GM19467 (cell line): ENCODE results near the gene BFSP1.

Source experiments
- ATAC-seq: cut with Tn5 transposase; IDR thresholded peaks from one replicate; pipeline ENCODE4 v1.9.1; 2021; ENCODE audit warnings: mild to moderate bottlenecking, moderate library complexity; ENCODE audit not compliant: unreplicated experiment

Gene BFSP1

DNA sequence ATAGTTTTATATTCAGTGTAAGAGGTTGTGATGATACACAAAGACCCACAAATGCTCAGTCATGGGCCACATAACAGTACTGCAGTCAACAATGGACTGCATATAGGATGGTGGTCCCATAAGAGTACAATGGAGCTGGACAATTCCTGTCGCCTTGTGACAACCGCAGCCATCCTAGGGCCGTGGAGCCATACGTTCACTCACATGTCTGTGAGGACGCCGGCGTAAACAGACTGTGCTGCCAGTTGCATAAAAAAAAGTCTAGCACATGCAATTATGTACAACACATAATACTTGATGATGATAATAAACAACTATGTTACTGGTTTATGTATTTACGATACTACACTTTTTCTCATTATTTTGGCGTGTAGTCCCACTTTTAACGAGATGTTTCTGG lies 30.9 kb downstream of the BFSP1 start:
- no peak for ATAC-seq

DNA sequence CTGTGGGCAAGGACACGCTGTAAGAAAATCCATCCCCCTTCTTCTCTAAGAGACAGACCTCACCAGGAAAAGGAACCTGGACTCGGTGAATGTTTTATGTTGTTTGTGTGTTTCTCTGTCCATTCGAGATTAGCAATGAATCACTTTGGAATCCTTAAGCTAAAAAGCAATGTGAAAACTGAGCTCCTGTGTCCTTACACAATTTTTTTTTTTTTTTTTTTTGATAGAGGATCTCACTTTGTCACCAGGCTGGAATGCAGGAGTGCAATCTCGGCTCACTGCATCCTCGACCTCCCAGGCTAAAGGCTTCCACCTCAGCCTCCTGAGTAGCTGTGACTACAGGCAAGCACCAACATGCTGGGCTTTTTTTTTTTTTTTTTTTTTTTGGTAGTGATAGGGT lies 32.1 kb downstream of the BFSP1 start:
- no peak for ATAC-seq

DNA sequence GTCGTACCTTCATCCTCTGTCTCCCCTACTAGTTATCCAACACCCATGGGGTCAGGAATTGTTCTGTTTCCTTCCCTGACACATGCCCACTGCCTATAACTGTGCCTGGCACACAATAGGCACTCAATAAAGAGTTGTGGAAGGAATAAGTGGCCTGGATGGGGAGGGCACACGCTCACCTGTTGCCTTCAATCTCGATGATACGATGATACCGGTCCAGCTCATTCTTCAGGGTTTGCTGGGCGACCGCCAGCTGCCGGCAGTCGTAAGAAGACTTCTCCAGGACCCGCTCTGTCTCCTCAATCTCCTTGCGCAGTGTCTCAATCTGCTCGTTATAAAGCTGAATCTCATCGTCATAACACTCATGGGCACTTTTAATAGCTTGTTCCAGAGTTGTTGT lies 32.5 kb downstream of the BFSP1 start:
- no peak for ATAC-seq

DNA sequence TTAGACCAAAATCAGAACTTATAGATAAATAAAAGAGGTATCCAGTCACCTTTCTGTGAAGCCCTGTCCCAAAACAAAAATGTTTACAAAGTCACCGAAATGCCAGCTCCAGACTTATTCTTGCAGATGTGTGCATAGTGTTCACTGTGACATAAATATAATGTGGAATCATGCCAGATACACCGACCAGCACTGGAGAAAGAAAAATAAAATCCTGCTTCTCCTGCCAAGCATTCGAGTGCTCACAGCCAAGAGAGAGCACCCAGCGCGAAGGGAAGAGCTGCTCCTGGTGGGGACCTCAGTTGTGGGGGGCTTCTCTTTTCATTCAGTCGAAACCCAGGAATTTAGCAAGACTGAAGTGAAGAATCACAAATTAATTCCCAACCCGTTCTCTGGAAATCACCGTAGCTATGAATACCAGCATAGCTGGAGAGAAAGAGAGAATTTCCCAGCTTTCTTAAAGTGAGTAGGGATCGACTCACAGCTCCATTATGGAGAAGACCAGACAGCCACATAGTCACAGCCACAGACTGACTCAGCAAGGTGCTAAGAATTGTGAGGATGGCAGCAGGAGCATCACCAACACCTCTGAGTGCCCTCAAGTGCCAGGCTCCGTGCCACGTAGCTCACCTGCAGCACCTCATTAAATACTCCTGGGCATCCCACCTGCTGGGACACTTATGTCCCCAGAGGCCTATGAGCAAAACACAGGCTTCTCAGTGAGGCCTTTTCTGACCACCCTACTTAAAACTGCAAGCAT lies 33.2 kb downstream of the BFSP1 start:
- no peak for ATAC-seq

DNA sequence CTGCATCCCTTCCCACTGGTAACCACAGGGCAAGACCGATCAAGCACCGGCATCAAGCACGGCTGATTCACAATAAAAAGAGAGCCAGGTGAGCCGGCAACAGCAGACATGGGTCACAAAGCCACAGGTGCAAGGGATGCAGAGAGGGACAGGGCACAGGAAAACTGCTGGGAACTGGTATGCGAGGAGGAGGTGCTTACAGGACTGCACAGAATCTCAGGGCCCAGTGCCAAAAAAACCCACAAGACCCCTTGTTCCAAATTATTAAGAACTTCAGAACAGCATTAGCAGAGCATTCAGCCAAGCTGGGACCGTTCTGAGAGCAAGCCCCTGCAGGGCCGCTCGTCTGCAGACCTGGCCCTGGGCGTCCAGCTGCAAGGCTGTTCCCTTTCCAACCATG lies 35.4 kb downstream of the BFSP1 start:
- ATAC-seq, result no peak

DNA sequence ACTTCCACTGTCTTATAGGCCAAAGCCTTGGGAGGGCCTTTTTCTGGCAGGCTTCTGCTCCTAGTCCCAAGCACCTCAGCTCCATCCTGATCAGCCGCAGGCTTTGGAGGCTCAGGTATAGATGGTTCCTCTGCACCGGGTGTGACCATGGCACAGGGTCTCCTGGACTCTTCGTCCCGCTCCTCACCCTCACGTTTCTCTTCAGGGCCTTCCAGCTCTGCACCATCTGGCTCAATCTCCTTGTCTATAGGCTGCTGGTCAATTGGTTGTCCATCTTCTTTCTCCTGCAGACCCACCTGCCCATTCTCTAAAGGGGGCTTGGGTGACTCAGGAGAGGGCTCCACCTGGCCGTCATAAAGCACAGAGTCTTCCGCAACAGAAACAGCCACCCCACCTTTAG lies 37.0 kb downstream of the BFSP1 start:
- no peak for ATAC-seq

DNA sequence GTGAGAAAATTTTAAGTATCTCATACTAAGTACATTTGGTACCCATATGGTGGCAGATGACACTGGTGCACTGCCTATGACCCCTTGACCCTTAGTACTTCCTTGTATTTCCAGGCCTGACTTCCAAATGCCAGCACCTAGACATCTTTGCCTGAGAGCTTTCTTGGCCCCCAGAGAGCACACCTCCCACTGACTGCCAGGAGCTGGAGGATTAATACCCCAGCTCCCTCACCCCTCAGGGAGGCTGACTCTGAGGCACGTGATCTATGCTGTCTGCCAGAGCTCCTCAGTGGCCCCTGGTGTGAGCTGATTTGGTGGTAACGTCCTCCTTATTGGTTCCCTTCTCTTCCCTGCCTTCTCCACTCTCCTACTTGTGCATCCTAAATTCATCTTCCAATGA lies 38.0 kb downstream of the BFSP1 start:
- no peak for ATAC-seq

DNA sequence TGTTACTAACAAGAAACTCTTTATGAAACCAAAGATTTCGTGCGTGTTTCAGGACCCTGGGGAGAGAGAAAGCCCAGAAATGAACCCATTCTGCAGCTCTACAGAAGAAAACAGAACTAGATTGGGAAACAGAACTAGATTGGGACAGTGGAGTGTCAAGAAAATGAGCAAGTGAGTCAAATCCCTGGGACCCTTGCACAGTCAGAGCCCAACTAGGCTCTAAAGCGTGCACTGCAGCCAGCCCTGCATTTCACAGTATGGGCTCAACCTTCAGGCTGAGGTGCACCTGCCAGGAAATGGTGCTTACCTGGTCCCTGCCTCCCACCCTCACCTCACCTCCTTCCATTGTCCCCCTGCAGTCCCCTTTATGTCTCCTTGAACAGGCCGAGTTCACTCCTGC lies 39.7 kb downstream of the BFSP1 start:
- no peak for ATAC-seq

DNA sequence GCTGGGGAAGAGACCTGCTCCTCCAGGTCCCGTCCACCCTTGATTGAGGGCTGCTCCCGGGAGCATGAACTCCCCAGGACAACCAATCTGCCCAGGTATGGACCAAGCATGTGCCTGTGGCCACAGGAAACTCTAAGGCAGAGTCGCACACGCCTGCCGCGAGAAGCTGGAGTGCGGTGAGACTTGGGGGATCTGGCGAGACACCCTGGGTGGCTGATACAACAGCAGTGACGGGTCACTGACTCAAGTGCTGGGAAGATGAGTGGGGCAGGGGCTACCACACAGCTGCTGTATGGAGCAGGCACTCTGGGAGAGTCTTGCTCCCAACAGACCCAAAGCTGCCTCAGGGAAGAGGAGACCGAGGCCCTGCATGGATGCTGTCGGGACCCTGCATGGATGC lies 40.1 kb downstream of the BFSP1 start:
- no peak for ATAC-seq

DNA sequence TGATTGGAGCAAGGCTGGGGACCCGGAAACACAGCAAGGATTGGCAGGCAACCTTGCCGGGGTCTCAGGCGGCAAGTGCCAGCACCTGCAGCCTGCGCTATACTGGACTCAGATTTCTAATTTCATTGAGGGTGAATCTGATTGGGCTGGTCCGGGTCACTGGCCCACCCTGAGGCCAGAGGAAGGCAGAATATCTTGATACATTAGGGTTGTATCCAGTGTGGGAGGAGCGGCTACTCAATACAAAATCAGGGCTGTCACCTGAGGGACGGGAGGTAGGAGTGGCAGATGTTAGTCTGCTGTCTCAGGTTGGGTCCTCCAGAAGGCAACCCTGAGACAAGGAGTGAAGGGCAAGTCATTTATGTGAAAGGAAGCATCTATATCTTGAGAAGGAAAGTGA lies 40.7 kb downstream of the BFSP1 start:
- no peak for ATAC-seq

DNA sequence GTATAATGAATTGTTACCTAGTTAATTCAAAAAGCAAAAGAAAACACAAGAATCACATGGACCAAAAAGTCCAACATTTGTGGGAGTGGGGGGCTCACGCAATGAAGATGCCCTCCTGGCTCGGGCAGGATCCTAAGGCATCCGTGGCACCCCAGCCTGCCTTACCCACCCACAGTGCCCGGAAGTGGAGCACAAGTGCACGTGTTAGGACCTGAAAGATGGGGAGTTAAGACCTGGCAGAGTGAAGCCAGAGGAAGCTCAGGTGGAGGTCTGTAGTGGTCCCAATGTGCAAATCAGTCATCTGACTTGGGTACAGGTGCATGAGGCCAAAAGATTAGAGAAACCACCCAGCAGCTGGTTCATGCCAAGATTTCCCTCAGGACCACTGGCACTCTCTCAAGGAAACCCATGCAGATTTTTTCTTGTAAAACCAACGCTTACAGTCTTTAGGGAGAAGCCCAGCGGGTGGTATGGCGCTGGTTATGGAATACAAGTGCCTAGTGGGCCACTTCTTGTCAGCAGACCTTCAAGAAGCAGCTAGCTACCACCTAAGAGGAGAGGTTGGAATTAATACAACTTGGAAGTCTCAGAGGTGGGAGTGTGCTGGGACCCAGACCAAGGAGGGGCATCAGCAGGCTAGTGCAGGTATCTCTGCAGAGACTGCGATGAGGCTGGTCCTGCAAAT lies 42.1 kb downstream of the BFSP1 start:
- no peak for ATAC-seq

DNA sequence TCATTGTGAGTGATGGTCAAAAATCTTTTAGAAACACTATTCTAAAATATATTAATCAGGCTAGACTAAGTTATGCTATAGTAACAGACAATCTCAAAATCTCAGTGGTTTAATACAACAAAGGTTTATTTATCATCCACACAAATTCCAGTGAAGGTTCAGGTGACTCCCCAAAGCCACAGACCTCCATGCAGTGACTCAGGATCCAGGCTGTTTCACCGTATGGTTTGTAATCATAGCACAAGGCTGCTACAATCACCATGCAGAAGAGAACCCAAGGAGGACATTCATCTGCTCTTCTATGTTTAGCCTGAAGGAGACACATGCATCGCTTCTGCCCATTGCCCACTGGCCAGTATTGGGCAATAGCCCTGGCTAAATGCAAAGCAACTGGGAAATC lies 46.2 kb downstream of the BFSP1 start:
- no peak for ATAC-seq

DNA sequence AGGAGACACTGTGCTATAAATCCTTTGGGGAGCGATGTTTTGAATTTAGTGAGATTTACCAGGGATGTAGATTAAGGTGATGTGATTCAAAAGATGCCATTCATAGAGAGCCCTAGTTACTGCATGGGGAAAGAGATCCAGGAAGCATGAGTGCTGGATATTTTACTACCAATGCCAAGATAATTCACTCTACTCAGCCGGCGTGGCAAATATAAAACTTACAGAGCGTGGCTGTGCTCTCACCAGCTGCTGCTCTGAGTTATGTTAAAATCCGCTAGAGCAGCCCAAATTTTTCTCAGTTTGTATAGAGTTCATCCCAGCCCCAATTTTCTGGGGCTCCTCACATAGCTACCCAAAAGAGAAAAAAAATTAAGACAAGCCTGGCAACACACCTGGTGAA lies 48.6 kb downstream of the BFSP1 start:
- ATAC-seq, result no peak

DNA sequence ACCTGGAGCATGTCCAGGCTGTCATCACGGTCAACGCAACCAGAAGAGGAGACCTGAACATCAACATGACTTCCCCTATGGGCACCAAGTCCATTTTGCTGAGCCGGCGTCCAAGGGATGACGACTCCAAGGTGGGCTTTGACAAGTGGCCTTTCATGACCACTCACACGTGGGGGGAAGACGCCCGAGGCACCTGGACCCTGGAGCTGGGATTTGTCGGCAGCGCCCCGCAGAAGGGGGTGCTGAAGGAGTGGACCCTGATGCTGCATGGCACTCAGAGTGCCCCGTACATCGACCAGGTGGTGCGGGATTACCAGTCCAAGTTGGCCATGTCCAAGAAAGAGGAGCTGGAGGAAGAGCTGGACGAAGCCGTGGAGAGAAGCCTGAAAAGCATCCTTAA lies 49.5 kb downstream of the BFSP1 start:
- ATAC-seq, result no peak

DNA sequence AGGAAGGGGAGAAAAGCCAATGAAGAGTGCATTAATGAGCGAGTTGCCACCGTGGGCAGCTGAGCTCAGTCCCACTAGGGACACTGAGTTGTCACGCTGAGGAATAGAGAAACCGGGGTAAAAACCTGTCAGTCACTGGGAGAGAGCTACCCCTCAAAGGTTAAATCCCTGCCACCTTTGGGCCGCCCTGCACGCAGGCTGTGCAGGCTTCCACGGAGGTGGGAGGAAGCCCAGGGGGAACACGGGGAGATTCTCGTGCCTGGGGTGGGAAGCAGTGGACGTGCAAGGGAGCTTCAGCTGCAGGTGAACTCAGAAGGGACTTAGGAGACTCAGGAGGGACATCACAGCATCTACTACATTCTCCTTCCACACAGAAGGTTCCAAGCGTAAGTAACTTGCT lies 50.5 kb downstream of the BFSP1 start:
- ATAC-seq, result no peak

DNA sequence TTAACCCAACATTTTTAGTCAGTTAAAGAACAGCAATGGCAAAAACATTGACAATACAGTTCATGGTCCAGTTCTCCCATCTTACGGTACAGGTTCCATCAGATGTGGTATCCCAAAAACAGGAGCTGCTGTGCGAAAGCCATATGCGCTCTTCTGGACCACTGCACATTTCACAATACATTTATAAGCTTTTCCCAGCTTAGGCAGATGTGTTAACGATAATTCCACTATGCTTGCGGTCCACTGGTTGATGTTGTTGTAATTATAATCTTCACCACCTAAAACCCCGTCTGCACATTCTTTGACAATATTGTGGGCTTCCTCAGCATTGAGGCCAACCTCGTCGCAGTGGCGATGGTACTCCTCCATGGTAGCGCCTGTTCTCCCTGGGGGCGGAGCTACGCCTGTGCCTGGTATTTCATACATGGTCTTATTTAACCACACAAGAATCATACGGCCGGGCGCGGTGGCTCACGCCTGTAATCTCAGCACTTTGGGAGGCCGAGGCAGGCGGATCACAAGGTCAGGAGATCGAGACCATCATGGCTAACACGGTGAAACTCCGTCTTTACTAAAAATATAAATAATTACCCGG lies 52.0 kb downstream of the BFSP1 start:
- ATAC-seq, result no peak

DNA sequence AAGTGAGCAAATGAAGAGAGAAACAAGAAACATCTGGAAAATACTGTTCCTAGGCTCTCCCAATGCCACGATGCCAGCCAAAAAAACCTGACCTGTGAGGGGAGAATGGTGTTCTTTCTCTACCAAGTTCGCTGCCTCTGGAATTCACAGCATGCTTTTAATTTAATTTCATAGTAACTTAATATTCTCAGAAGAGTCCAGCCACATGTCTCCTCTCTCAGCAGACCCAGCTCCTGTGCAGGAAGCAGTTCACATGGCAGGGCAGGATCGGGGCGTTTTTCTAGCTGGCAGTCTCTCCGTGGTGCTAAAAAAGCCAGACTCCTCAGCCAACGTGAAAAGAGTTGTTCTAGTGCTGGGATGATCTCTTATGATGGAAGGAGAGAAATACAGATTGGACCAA lies 57.5 kb downstream of the BFSP1 start:
- no peak for ATAC-seq

DNA sequence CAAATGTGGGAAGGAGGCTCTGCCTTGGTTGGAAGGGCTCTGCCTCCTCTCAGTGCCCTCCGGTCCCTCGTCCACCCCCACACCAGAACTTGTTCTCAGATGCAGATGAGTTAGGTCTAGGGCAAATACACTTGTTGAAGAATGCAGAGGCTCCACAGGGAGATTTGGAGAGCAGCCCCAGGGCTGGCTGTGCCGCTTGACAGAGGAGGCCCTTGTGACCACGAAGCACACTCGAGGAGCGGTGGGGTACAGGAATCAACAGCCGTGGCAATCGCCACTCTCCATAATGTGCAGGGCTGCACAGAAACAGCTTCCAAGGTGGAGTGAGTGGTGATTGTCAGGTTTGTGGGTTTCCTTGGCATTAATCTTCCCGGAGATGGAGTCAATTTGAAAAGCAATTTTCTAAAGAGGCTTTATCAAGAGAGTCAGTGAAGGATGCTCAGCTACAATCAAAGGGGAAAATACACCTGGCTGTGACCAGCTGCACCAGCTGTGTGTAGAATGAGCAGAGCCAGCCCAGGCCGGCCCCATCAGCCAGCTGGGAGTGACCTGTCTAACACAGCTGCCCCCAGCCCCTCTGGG lies 59.5 kb downstream of the BFSP1 start:
- no peak for ATAC-seq

DNA sequence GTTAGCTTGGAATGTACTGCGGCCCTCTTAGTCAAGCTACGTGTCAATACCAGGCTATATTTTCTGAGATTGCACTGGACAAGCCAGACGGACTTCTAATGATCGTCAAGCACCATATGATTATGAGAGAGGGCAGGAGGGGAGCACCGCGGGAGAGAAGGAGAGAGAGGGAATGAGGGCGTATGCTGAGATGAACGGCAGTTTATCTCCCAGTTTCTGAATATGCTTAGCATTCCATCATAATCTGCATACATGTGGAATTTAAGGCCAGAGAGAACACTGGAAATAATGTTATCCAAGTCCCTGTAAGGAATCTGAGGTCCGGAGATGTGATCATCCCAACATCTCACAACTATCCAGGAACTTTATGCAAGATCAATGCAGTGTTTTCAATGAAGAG lies 60.2 kb downstream of the BFSP1 start:
- ATAC-seq, result no peak

DNA sequence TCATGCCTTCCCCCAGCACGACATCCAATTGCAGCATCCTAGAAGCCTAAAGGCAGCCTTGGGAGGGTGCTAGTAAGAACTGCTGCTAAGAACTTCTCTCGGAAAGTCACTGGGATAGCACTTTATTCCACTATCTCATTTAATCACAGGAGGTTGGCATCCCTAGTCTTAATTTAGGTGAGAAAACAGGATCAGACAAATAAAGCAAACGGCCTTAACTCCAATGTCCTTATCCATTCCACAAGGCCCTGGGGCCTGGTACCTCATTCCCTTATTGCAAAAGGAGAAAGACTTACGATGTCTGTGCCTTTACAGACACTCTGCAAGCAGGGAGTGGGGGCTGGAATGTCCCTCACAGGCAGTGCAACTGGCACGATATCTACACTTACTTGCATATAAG lies 60.7 kb downstream of the BFSP1 start:
- no peak for ATAC-seq

DNA sequence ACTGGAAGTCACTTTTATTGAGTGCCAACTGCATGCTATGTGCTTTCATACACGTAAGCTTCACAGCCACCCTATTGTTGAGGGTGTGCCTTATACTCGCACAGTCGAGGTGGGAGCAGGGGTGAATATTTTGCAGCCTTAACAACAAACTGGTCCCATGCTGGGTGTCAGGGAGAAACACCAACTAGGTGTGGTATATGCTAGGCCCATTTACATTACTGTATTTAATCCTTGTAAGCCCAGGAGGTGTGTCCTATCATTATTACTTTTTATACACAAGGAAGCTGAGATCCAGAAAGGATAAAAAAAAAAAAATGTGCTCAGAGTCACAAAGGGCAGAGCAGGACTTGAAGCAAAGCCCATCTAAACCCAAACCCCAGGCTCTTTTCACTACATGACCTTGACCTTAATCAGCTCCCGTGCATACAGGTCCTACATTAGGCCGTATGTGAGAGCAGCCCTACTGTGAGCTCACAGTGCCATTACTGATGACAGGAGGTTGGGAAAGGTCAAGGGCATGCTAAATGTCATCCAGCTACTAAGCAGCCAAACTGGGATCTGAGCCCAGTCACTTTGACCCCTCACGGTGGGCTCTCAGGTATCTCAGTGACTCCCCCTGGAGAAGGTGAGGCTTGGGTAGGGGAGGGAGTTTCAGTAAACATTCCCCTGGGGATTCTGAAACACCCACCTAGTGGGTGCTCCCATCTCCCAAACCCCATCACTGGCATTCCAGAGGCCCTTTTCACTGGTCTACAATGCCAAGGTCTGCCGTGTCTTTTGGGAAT lies 61.7 kb downstream of the BFSP1 start:
- no peak for ATAC-seq
